ENCODE results near the gene SRSF4.

Gene SRSF4

GRCh38 chr1:29128739-29129138, 53.0 kb downstream of the SRSF4 start:
- DNase-seq: no peak
- peaks cover 9% of the 10 kb centered on the region for H3K27me3 ChIP-seq (replicated peaks; ENCODE audit: control insufficient read depth, insufficient read depth, low read length, poor library complexity, severe bottlenecking)
- H3K4me3 ChIP-seq (ENCODE audit: insufficient read depth, low read depth, low read length, poor library complexity, severe bottlenecking): no peak overlapping the region
- peaks cover 3% of the 10 kb centered on the region for H3K4me1 ChIP-seq (ENCODE audit: control insufficient read depth, insufficient read depth, low read length, poor library complexity, severe bottlenecking)
- H3K27ac ChIP-seq (ENCODE audit: insufficient read depth, low read length, poor library complexity, severe bottlenecking): no peak overlapping the region
- H3K9me3 ChIP-seq (ENCODE audit: control insufficient read depth, low read length): no peaks in the 10 kb centered on the region
- H3K36me3 ChIP-seq (ENCODE audit: control insufficient read depth, insufficient read depth, low read length): no peaks in the 10 kb centered on the region

- H3K27ac ChIP-seq (ENCODE audit: insufficient read depth, low read length, poor library complexity, severe bottlenecking): no peak overlapping the region
- peaks cover 33% of the 10 kb centered on the region for H3K27me3 ChIP-seq (replicated peaks; ENCODE audit: control insufficient read depth, insufficient read depth, low read length, poor library complexity, severe bottlenecking)
- H3K4me3 ChIP-seq (ENCODE audit: insufficient read depth, low read depth, low read length, poor library complexity, severe bottlenecking): no peak overlapping the region
- H3K4me1 ChIP-seq (ENCODE audit: control insufficient read depth, insufficient read depth, low read length, poor library complexity, severe bottlenecking): peaks cover 22% of the 10 kb centered on the region
- no peaks in the 10 kb centered on the region for H3K9me3 ChIP-seq (ENCODE audit: control insufficient read depth, low read length)
- no peaks in the 10 kb centered on the region for H3K36me3 ChIP-seq (ENCODE audit: control insufficient read depth, insufficient read depth, low read length)
- DNase-seq: no peak
These were observed 55.5 kb downstream of the SRSF4 start for GRCh38 chr1:29126198-29126597.

GRCh38 chr1:29125788-29126187, 55.9 kb downstream of the SRSF4 start:
- H3K36me3 ChIP-seq (ENCODE audit: control insufficient read depth, insufficient read depth, low read length): no peaks in the 10 kb centered on the region
- H3K4me3 ChIP-seq (ENCODE audit: insufficient read depth, low read depth, low read length, poor library complexity, severe bottlenecking): no peak overlapping the region
- DNase-seq: no peak
- H3K9me3 ChIP-seq (ENCODE audit: control insufficient read depth, low read length): no peaks in the 10 kb centered on the region
- H3K4me1 ChIP-seq (ENCODE audit: control insufficient read depth, insufficient read depth, low read length, poor library complexity, severe bottlenecking): peaks cover 22% of the 10 kb centered on the region
- H3K27ac ChIP-seq (ENCODE audit: insufficient read depth, low read length, poor library complexity, severe bottlenecking): no peak overlapping the region
- H3K27me3 ChIP-seq (replicated peaks; ENCODE audit: control insufficient read depth, insufficient read depth, low read length, poor library complexity, severe bottlenecking): peaks cover 37% of the 10 kb centered on the region

- H3K27ac ChIP-seq (ENCODE audit: insufficient read depth, low read length, poor library complexity, severe bottlenecking): no peak overlapping the region
- no peak overlapping the region for H3K4me3 ChIP-seq (ENCODE audit: insufficient read depth, low read depth, low read length, poor library complexity, severe bottlenecking)
- peaks cover 37% of the 10 kb centered on the region for H3K27me3 ChIP-seq (replicated peaks; ENCODE audit: control insufficient read depth, insufficient read depth, low read length, poor library complexity, severe bottlenecking)
- H3K9me3 ChIP-seq (ENCODE audit: control insufficient read depth, low read length): no peaks in the 10 kb centered on the region
- H3K4me1 ChIP-seq (ENCODE audit: control insufficient read depth, insufficient read depth, low read length, poor library complexity, severe bottlenecking): peaks cover 22% of the 10 kb centered on the region
- no peak for DNase-seq
- no peaks in the 10 kb centered on the region for H3K36me3 ChIP-seq (ENCODE audit: control insufficient read depth, insufficient read depth, low read length)
These were observed 56.5 kb downstream of the SRSF4 start for GRCh38 chr1:29125237-29125641.

- DNase-seq: peak in 1 of 3 donors; percentile 14
- Histone ChIP-seq H3K4me3 (ENCODE audit: insufficient read depth, low read depth, low read length, poor library complexity, severe bottlenecking) (peak overlapping the region; percentile 76), H3K27me3 (replicated peaks; ENCODE audit: control insufficient read depth, insufficient read depth, low read length, poor library complexity, severe bottlenecking) (peaks cover 37% of the 10 kb centered on the region), H3K9me3 (ENCODE audit: control insufficient read depth, low read length) (no peaks in the 10 kb centered on the region), H3K27ac (ENCODE audit: insufficient read depth, low read length, poor library complexity, severe bottlenecking) (no peak overlapping the region), H3K36me3 (ENCODE audit: control insufficient read depth, insufficient read depth, low read length) (no peaks in the 10 kb centered on the region), H3K4me1 (ENCODE audit: control insufficient read depth, insufficient read depth, low read length, poor library complexity, severe bottlenecking) (peaks cover 22% of the 10 kb centered on the region)
These were observed 57.1 kb downstream of the SRSF4 start for GRCh38 chr1:29124366-29125236.

GRCh38 chr1:29123887-29124365, 57.8 kb downstream of the SRSF4 start, which contains the start of gene TMEM200B:
Gene TMEM200B (minus strand): TSS chr1:29123903. CDS start chr1:29121828, 2,075 bp downstream.
- Histone ChIP-seq H3K4me1 (ENCODE audit: control insufficient read depth, insufficient read depth, low read length, poor library complexity, severe bottlenecking) (peaks cover 22% of the 10 kb centered on the region), H3K27ac (ENCODE audit: insufficient read depth, low read length, poor library complexity, severe bottlenecking) (no peak within 1 kb of the TSS), H3K4me3 (ENCODE audit: insufficient read depth, low read depth, low read length, poor library complexity, severe bottlenecking) (peak within 1 kb of the TSS; percentile 76), H3K9me3 (ENCODE audit: control insufficient read depth, low read length) (no peaks in the 10 kb centered on the region), H3K27me3 (replicated peaks; ENCODE audit: control insufficient read depth, insufficient read depth, low read length, poor library complexity, severe bottlenecking) (peaks cover 37% of the 10 kb centered on the region), H3K36me3 (ENCODE audit: control insufficient read depth, insufficient read depth, low read length) (no peaks in the 10 kb centered on the region)
- DNase-seq: no peak

- peak overlapping the region; percentile 54 for H3K4me3 ChIP-seq (ENCODE audit: insufficient read depth, low read depth, low read length, poor library complexity, severe bottlenecking)
- H3K4me1 ChIP-seq (ENCODE audit: control insufficient read depth, insufficient read depth, low read length, poor library complexity, severe bottlenecking): peaks cover 22% of the 10 kb centered on the region
- peaks cover 37% of the 10 kb centered on the region for H3K27me3 ChIP-seq (replicated peaks; ENCODE audit: control insufficient read depth, insufficient read depth, low read length, poor library complexity, severe bottlenecking)
- no peaks in the 10 kb centered on the region for H3K9me3 ChIP-seq (ENCODE audit: control insufficient read depth, low read length)
- no peaks in the 10 kb centered on the region for H3K36me3 ChIP-seq (ENCODE audit: control insufficient read depth, insufficient read depth, low read length)
- no peak for DNase-seq
- no peak overlapping the region for H3K27ac ChIP-seq (ENCODE audit: insufficient read depth, low read length, poor library complexity, severe bottlenecking)
These were observed 58.4 kb downstream of the SRSF4 start for GRCh38 chr1:29123053-29123886.

GRCh38 chr1:29122682-29123052, 59.0 kb downstream of the SRSF4 start:
- H3K4me3 ChIP-seq (ENCODE audit: insufficient read depth, low read depth, low read length, poor library complexity, severe bottlenecking): peak overlapping the region; percentile 54
- no peak overlapping the region for H3K27ac ChIP-seq (ENCODE audit: insufficient read depth, low read length, poor library complexity, severe bottlenecking)
- H3K4me1 ChIP-seq (ENCODE audit: control insufficient read depth, insufficient read depth, low read length, poor library complexity, severe bottlenecking): peaks cover 22% of the 10 kb centered on the region
- H3K27me3 ChIP-seq (replicated peaks; ENCODE audit: control insufficient read depth, insufficient read depth, low read length, poor library complexity, severe bottlenecking): peaks cover 37% of the 10 kb centered on the region
- peaks cover 4% of the 10 kb centered on the region for H3K36me3 ChIP-seq (ENCODE audit: control insufficient read depth, insufficient read depth, low read length)
- DNase-seq: no peak
- H3K9me3 ChIP-seq (ENCODE audit: control insufficient read depth, low read length): no peaks in the 10 kb centered on the region

- Histone ChIP-seq H3K4me1 (ENCODE audit: control insufficient read depth, insufficient read depth, low read length, poor library complexity, severe bottlenecking) (peaks cover 22% of the 10 kb centered on the region), H3K9me3 (ENCODE audit: control insufficient read depth, low read length) (no peaks in the 10 kb centered on the region), H3K4me3 (ENCODE audit: insufficient read depth, low read depth, low read length, poor library complexity, severe bottlenecking) (peak overlapping the region; percentile 54), H3K27ac (ENCODE audit: insufficient read depth, low read length, poor library complexity, severe bottlenecking) (no peak overlapping the region), H3K27me3 (replicated peaks; ENCODE audit: control insufficient read depth, insufficient read depth, low read length, poor library complexity, severe bottlenecking) (peaks cover 37% of the 10 kb centered on the region), H3K36me3 (ENCODE audit: control insufficient read depth, insufficient read depth, low read length) (peaks cover 10% of the 10 kb centered on the region)
- no peak for DNase-seq
These were observed 59.6 kb downstream of the SRSF4 start for GRCh38 chr1:29121936-29122681.
